ENCODE results near the gene CBLC.

DNA sequence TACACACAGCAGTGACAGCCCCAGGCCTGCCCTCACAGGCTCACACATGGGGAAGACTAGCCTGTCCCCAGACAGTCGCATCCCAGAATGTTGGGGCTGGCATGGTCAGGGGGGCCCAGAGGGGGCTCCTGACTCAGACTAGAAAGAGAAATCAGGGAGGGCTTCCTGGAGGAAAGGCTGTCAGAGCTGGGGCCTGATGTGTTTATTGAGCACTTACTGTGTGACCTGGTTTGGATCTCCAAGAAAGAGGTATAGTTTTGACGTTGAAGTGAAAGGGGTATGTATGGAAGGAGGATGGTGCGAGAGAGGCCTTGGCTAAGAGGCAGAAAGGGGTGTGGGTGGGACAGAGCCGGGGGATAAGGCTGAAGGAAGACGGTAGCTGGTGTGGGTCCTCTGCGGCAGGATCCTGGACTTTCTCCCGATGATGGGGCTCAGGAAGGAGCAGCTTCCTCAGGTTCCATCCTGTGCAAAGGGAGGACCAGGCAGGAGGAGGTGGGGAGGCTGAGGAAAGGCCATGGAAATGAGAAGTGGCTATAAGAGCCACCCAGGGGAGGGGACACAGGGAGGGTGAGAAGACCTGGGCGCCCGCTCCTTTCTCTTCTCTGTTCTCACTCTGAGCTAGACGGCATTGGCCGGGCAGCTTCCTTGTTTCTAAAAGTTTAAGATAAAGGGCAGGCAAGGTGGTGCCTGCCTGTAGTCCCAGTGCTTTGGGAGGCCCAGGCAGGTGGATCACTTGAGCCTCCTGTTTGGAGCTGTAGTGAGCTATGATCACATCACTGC, 45.3 kb upstream of the CBLC start:
- no peak for TF ChIP-seq EZH2 (optimal IDR thresholded peaks at IDR 0.05; ENCODE audit: low read depth, low read length)
- TF ChIP-seq, protein P1, sequence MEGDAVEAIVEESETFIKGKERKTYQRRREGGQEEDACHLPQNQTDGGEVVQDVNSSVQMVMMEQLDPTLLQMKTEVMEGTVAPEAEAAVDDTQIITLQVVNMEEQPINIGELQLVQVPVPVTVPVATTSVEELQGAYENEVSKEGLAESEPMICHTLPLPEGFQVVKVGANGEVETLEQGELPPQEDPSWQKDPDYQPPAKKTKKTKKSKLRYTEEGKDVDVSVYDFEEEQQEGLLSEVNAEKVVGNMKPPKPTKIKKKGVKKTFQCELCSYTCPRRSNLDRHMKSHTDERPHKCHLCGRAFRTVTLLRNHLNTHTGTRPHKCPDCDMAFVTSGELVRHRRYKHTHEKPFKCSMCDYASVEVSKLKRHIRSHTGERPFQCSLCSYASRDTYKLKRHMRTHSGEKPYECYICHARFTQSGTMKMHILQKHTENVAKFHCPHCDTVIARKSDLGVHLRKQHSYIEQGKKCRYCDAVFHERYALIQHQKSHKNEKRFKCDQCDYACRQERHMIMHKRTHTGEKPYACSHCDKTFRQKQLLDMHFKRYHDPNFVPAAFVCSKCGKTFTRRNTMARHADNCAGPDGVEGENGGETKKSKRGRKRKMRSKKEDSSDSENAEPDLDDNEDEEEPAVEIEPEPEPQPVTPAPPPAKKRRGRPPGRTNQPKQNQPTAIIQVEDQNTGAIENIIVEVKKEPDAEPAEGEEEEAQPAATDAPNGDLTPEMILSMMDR (IDR thresholded peaks at IDR 0.05; ENCODE audit: low read length), result no peak

Data from MM.1S (cell line).